HS-27A (cell line): ENCODE results near the gene NDRG3.

Experiments used
- DNase-seq: peaks from one replicate; pipeline ENCODE4 v3.0.0-alpha.2; 2012; ENCODE audit warnings: low read depth, missing footprints

Gene NDRG3

GRCh38 chr20:36745927-36746659 is at the start of gene NDRG3:
Gene NDRG3, minus strand, starts transcription at chr20:36746090. Its CDS starts 24,355 bp downstream, at chr20:36721735.
- DNase-seq = peak; percentile 81

GRCh38 chr20:36794116-36794474 is 48.2 kb upstream of the NDRG3 start:
- DNase-seq = no peak

GRCh38 chr20:36793294-36794115 is 47.6 kb upstream of the NDRG3 start:
- DNase-seq = no peak

GRCh38 chr20:36792422-36792821 is 46.5 kb upstream of the NDRG3 start:
- DNase-seq = peak; percentile 24

DNA sequence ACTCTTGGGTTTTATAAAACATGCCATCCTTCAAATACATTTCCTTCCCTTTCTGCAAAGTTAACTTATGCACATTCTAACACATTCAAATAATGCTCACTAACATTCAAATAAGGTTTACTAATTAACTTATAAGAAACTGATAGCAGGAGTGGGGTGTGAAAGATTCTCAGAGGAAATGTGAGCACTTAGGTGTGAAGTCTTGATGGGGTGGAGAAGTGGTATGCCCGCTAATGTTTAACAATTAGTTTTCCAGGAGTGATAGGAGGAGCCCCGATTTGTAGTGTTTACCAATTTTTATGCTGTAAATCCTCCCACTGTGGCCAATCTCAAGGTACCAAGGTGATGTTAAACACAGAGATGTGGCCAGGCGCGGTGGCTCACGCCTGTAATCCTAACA is 46.0 kb upstream of the NDRG3 start:
- DNase-seq = no peak

DNA sequence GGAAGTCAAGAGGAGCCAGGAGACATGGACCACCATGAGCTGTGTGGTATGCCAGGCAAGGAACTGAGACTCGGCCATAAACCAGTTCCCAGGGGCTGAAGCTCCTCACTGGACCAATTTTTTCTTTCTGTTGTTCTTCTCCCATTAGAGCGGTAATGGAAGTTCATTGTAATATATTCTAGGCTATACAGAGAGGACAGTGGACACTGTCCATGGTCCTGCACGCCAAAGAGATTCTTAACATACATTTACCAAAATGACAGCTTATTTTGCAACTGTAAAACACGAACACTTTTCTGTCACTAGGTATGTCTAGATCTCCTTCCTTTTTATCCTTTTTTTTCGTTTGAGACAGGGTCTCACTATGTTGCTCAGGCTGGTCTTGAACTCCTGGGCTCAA is 40.8 kb upstream of the NDRG3 start:
- no peak for DNase-seq

GRCh38 chr20:36786246-36786645 is 40.4 kb upstream of the NDRG3 start:
- DNase-seq = no peak

DNA sequence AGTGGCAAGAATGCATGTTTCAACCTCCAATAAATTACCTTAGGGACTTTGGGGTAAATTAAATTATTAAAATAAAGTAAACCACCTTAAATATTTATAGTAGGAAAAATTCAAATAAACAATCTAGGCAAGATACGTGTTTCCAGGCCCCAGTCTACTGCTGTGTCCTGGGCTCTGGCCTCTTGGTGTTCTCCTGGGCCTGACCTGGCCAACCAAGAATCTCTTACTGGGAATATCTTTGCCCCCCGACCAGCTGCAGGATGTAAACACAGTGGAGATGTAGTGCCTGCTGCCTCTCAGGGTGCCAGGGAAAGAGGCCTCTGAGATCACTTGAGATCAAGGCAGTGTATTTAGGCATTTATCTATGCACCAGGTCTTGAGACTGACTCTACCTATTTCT is 39.4 kb upstream of the NDRG3 start:
- no peak for DNase-seq

GRCh38 chr20:36784900-36785299 is 39.0 kb upstream of the NDRG3 start:
- DNase-seq = no peak

GRCh38 chr20:36784116-36784515 is 38.2 kb upstream of the NDRG3 start:
- DNase-seq = no peak

GRCh38 chr20:36779656-36780025 is 33.8 kb upstream of the NDRG3 start:
- no peak for DNase-seq

DNA sequence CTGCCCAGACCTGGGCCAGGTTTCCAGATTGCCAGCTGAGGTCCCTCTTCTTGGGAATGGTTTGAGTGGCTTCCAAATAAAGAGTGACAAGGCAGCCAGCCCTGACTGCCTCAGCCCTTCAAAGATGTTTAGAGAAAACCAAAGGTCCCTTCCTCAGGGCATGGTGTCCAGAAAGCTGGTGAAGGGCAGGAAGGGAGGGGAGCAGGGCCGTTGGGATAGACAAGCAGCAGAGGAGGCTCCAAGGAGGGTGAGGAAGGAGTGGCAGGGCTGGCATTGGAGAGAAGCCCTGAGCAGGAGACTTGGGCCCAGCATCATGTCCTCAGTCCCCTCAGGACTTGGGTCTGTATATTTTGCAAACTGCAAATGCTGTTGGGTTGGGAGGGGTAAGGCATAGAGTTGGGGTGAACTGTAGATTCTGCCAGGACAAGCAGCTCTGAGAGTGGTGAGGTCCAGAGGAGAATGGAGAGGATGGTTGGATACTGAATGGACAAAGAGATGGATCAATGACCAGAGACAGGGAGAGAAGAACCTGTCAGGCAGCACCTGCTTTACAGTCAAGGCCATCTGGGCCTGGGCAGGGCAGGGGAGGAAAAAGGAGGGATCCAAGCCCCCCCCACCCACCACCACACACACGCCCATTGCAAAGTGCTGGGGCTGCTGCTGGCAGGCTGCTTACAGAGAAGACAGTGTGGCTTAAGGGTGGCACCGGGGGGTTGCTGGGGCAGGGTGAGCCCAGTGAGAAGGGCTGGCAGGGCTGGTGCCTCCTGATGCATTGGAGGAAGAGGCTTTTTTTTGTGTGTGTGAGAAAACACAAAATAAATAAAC is 33.2 kb upstream of the NDRG3 start:
- no peak for DNase-seq

DNA sequence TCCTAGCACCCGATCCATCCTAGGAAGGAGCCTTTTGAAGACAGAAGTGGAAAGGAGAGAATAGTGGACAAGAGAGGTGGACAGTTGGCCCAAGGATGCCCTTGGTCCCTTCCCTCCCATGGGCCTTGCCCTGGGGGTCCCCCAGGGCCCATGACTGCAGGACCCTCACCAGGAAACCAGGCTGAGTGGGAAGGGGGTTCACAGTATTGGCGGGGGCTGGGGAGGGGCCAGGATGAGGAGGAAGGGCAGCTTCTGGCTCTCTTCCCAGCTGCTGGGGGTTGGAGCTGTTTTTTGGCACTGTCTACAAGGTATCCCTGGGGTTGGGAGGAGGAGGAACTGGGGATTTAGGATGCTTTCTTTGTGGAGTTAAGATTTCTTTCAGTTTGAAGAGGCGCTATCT is 31.7 kb upstream of the NDRG3 start:
- no peak for DNase-seq

DNA sequence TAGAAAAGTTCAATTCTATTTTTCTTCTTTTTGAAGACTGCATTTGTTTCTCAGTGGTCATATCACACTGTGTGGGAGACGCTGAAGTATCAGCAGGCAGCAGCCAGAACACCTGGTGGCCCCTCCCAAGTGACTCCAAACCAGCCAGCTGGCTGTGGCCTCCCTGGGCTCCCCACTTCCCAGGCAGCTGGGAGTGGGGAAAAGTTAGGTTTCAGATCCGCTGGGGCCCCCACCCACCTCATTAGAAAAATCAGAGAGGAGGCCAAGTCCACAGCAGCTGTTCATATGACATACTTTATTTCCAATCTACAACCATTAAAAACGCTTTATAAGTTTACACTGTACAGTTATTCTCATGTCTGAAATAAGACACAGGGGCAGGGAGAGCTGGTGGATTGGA is 31.3 kb upstream of the NDRG3 start:
- no peak for DNase-seq

DNA sequence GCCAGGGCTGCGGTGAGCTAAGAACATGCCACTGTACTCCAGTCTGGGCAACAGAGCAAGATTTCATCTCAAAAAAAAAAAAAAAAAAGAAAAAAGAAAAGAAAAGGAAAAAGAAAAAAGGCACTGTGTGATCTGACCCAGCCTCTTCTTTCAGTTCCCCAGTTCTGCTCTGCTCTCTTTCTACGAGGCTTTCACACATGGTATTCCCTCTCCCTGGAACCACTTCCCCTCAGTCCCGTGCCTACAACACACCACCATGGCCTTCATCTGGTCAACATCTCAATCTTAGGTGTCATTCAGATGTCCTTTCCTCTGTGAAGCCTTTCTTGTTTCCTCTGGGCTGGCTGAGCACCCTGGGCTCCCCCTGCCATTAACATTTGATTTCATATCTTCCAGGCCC is 29.9 kb upstream of the NDRG3 start:
- DNase-seq = no peak

GRCh38 chr20:36775196-36775595 is 29.3 kb upstream of the NDRG3 start:
- DNase-seq = no peak

DNA sequence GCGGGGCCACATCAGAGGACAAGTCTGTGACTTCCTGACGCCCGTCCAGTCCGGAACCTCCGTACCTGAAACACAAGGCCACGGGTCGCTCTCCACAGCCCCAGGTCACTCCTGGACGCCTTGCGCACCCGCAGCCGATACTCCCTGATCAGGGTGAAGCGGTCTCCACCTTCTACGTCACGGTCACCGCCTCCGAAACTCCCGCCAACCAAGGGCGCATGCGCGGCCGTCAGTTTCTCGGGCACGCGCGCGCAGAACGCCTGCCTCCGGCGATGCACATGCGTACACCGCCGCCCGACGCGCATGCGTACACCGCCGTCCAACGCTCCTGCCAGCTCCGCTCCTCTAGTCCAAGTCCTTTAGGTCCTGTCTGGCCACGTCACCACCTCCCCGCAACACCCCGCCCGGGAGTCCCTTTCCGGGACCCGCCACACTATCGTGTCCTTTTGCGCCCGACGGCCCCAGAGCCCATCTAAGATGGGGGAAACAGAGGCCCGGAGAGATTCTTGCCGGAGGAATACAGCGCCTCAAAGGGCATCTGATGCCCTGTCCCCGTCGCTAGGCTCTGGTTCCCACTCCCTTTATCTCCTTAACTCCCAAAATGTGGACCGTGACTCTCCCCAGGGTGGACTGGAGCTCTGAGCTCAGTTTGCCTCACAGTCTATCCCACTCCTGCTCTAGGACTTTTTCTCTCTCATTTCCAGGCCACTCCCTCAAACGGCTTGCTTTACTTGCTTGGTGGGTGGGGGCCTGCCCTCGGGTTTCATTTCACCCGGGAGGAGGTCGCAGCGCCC is 27.9 kb upstream of the NDRG3 start, which contains the start of gene DSN1:
Gene DSN1 (minus strand): TSS at position 167 of the 794 bp plus-strand sequence. CDS start 2,305 bp downstream, outside the sequence.
- peak; percentile 99 for DNase-seq

GRCh38 chr20:36773107-36773596 is 27.3 kb upstream of the NDRG3 start:
- no peak for DNase-seq

- no peak for DNase-seq
Observed at GRCh38 chr20:36770680-36771079, 24.8 kb upstream of the NDRG3 start.

- DNase-seq = no peak
Observed at GRCh38 chr20:36768768-36769430, 23.0 kb upstream of the NDRG3 start.

- no peak for DNase-seq
Observed at GRCh38 chr20:36761125-36761524, 15.2 kb upstream of the NDRG3 start.
